HG02885 (cell line): ENCODE data around the gene ANO9.
"Not testable (repeated sequence)": the region's sequence is repeated elsewhere in the genome, so short reads cannot be mapped to it uniquely, and the experiment has no call there.

Experiments used
- ATAC-seq: cut with Tn5 transposase; IDR thresholded peaks from one replicate; pipeline ENCODE4 v1.9.1; 2021; ENCODE audit warnings: mild to moderate bottlenecking; ENCODE audit not compliant: unreplicated experiment, poor library complexity

Gene ANO9

GRCh38 chr11:417652-418342 lies 24.0 kb downstream of the ANO9 start:
- ATAC-seq: no peak

DNA sequence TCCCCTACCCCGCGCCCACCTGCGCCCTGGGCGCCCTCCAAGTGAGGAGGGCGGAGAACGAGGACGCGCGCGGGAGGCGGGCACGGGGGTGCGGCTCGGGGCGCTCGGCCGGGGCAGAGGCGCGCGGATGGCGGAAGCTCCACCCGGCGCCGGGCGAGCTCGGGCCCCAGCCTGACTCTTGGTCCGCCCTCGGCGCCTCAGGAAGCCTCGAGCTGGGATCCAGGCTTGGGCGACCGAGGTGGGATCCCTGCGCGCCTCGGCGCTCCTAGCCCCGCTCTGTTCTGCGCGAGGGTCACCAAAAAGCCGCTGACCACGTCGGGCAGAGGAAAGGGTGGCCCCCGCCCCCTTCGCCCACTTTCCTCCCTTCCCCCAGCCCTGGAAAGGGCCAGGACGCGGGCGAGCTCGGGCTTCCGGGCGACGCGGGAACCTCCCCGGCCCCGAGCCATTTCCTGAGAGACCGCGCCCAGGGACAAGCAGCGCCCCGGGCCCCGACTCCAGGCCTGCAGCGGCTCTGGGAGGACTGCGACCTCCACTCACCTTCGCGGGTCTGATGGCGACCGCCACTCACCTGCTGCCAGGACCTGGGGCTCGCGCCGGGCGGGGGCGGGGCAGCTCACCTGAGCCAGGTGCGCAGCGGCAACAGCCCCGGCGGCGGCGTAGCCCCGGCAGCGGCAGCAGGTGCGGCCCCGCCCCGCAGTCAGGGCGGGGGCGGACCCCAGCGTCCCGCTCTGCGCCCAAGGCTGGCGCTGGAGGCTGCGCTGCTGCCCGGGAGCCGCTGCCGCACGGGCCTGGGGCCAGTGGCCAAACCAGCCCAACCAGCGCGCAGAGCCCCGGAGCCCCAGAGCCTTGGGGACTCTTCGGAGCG lies 24.8 kb downstream of the ANO9 start:
- ATAC-seq: no peak

GRCh38 chr11:416051-416756 lies 25.6 kb downstream of the ANO9 start:
- ATAC-seq: no peak

DNA sequence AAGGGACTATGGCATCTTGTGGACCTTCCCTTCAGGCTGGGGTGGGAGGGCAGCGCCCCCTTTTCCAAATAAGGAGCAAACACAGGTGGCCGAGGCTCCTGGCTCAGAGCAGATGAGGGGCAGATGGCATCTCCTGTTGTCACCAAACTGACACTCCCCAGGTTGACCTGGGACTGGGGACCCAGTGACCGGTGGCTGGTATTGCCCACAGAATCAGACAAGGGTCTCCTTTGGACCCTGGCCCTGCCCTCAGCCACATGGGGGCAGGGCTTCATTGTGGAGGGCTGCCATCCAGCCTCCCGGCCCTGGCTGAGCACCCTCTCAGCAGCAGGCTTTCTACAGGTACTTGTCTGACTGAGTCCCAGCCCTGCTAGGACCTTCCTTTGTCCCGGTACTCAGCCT lies 26.2 kb downstream of the ANO9 start:
- ATAC-seq: no peak

GRCh38 chr11:414318-414857 lies 27.4 kb downstream of the ANO9 start:
- no peak for ATAC-seq

- no peak for ATAC-seq
Measured at GRCh38 chr11:413120-414081, 28.4 kb downstream of the ANO9 start.

GRCh38 chr11:412641-413119 lies 29.1 kb downstream of the ANO9 start:
- ATAC-seq: no peak

DNA sequence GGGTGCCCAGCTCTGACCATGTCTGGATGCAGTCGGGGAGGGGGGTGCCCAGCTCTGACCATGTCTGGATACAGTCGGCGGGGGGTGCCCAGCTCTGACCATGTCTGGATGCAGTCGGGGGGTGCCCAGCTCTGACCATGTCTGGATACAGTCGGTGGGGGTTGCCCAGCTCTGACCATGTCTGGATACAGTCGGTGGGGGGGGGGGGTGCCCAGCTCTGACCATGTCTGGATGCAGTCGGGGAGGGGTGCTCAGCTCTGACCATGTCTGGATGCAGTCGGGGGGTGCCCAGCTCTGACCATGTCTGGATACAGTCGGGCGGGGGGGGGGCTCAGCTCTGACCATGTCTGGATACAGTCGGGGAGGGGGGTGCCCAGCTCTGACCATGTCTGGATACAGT lies 30.3 kb downstream of the ANO9 start:
- ATAC-seq: not testable (repeated sequence)

DNA sequence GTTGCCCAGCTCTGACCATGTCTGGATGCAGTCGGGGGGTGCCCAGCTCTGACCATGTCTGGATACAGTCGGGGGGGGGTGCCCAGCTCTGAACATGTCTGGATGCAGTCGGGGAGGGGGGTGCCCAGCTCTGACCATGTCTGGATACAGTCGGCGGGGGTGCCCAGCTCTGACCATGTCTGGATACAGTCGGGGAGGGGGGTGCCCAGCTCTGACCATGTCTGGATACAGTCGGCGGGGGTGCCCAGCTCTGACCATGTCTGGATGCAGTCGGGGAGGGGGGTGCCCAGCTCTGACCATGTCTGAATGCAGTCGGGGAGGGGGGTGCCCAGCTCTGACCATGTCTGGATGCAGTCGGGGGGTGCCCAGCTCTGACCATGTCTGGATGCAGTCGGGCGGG lies 31.1 kb downstream of the ANO9 start:
- ATAC-seq: not testable (repeated sequence)

- no peak for ATAC-seq
Measured at GRCh38 chr11:409600-410483, 32.0 kb downstream of the ANO9 start.

DNA sequence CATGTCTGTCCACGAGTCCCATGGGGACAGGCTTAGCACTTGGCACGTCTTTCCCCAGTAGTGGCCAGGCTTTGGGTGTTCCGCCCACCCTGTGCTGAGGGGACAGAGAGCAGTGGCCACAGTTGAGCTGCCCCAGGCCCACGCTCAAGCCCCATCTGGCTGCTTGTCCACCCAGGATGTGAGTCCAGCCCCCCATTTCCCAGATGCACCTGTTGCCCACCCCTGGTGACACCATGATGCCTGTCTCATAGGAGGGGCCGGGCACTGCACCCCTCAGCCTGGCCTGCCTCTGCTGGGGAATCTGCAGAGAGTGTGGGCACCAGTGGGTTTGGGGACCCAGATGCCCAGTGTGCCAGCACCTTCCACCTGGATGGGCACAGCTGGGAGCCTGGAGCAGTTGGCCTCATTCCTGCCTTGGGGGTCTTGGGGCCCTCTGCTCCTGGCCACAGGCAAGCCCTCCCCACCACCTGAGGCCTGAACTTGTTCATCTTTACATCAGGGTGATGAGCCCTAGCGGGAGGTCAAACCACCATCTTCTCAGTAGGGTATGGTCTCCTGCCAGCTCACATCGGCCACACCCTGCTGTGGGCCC lies 32.7 kb downstream of the ANO9 start:
- ATAC-seq: no peak

DNA sequence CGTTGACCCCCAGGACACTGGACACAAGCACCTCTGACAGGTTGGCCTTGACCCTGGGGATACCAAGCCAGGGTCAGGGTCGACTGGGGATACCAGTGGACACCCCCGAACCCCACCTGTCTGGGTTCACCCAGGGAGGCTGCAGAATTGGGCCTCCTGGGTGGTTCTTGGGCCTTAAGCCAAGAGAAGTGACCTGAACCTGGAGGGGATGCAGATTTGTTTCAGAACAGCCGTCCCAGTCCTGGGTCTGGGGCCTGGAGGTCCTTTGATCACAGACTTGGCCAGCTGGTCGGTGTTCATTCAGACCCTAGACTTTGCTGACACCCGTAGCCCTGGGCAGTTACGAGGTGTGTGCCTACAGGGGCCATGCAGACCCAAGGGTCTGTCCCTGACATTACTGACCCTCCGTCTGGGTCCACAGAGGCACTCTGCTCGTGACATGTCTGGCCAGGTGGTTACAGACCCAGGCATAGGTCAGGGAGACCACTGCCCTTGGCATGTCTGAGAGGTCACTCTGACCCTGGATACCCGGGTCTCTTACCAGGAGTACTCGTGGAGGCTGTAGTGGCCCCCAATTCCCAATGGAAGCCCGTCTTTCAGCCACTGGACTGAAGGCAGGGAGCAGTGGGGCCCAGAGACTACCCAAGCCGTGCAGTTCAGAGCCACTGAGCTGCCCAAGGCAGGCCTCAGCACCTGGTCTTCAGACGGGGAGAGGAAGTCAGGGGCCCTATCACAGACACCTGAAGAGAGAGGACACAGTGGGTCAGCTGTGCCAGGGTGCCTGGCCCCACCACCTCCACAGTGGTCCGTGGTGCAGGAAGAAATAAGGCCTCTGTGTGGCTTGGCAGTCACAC lies 33.4 kb downstream of the ANO9 start:
- ATAC-seq: no peak

DNA sequence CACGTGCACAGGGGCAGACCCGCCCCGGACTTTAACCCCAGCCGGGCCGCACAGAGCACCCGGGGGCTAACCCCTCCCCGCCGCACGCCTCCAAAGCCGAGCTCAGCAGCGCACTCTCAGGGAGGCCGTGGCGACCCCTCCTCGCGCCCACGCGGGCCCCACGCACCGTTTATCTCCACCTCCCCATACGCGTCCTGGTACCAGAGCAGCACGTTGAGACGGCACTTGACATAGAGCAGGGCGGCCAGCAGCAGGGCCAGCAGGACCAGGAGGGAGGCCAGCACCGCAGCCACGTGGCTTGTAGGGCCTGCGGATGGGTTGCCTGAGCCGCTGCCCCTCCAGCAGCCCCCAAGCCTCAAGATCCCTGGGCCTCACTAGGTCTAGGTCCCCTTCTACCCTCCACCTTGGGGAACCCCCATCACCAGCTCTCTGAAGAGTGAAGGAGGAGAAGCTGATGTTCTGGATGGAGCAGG lies 34.1 kb downstream of the ANO9 start:
- ATAC-seq: no peak

DNA sequence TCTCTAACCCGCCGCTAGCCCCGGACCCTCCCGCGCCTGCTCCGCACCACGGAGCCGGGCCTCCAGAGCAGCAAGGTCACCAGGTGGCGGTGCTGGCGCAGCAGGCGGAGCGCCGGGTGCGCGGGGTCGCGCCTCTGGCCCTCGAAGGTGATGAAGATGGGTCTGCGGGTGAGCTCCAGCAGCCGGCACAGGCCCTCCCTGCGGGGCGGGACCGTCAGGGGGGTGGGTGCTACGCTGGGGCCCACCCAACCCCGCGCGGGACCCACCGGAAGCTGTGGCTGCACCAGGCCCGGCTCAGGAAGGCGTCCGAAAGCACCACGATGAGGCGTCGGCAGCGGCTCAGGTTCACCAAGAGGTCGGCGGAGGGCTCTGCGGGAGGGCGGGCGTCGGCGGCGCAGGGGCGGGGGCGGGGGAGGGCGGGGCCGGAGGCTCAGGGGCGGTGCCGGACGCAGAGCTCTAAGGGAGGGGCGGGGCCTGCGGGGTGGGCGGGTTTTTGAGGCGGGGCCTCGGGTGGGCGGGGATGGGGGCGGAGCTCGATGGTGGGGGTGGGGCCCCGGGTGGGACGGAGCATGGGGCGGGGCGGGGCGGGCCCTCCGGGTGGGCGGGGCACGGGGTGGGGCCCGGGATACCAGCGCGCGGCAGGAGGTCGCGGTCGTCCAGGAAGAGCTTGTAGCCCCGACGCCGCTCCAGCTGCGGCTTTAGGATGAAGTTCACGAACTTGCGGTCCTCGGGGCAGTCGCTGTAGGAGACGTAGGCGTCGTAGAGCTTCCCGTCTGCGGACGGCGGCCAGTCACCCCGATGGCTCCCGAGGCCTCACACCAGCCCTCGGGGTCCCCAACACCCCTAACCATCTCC lies 34.8 kb downstream of the ANO9 start:
- peak; percentile 73 for ATAC-seq

- no peak for ATAC-seq
Measured at GRCh38 chr11:405954-406795, 35.6 kb downstream of the ANO9 start.
